Activated CD8-positive, alpha-beta memory T cell treated with anti-CD3 and anti-CD28 coated beads, Interleukin-2, amount 50 U/mL, for 24 hours (primary cell): ENCODE results near the gene CFAP299.
"Not testable (repeated sequence)": the region's sequence is repeated elsewhere in the genome, so short reads cannot be mapped to it uniquely, and the experiment has no call there.

Experiments
- DNase-seq: peaks from one replicate; pipeline ENCODE4 v3.0.0-alpha.2; 2020; ENCODE audit errors: extremely low read depth

Gene CFAP299

GRCh38 chr4:80717204-80717603 is 381.7 kb downstream of the CFAP299 start:
- no peak for DNase-seq

GRCh38 chr4:80726471-80726870 is 390.9 kb downstream of the CFAP299 start:
- DNase-seq, result no peak

GRCh38 chr4:80730158-80730557 is 394.6 kb downstream of the CFAP299 start:
- DNase-seq, result no peak

- DNase-seq, result no peak
These were observed 395.9 kb downstream of the CFAP299 start for GRCh38 chr4:80731436-80731835.

- DNase-seq, result no peak
These were observed 396.5 kb downstream of the CFAP299 start for GRCh38 chr4:80732010-80732409.

GRCh38 chr4:80740375-80740774 is 404.8 kb downstream of the CFAP299 start:
- no peak for DNase-seq

GRCh38 chr4:80749558-80749957 is 414.0 kb downstream of the CFAP299 start:
- not testable (repeated sequence) for DNase-seq

GRCh38 chr4:80751200-80751599 is 415.7 kb downstream of the CFAP299 start:
- no peak for DNase-seq

- no peak for DNase-seq
These were observed 432.4 kb downstream of the CFAP299 start for GRCh38 chr4:80767944-80768343.

- DNase-seq, result no peak
These were observed 440.6 kb downstream of the CFAP299 start for GRCh38 chr4:80776168-80776567.

GRCh38 chr4:80781431-80781830 is 445.9 kb downstream of the CFAP299 start:
- DNase-seq, result no peak

- no peak for DNase-seq
These were observed 451.8 kb downstream of the CFAP299 start for GRCh38 chr4:80787306-80787705.

GRCh38 chr4:80788798-80789197 is 453.3 kb downstream of the CFAP299 start:
- DNase-seq, result no peak

GRCh38 chr4:80790152-80790551 is 454.6 kb downstream of the CFAP299 start:
- no peak for DNase-seq

- DNase-seq, result not testable (repeated sequence)
These were observed 458.1 kb downstream of the CFAP299 start for GRCh38 chr4:80793660-80794059.

- DNase-seq, result no peak
These were observed 462.6 kb downstream of the CFAP299 start for GRCh38 chr4:80798082-80798481.

- not testable (repeated sequence) for DNase-seq
These were observed 465.2 kb downstream of the CFAP299 start for GRCh38 chr4:80800719-80801118.

GRCh38 chr4:80803337-80803736 is 467.8 kb downstream of the CFAP299 start:
- DNase-seq, result no peak

GRCh38 chr4:80806472-80806871 is 470.9 kb downstream of the CFAP299 start:
- DNase-seq, result no peak

GRCh38 chr4:80809039-80809729 is 473.7 kb downstream of the CFAP299 start:
- no peak for DNase-seq

GRCh38 chr4:80811406-80811805 is 475.9 kb downstream of the CFAP299 start:
- DNase-seq, result no peak

GRCh38 chr4:80812145-80812544 is 476.6 kb downstream of the CFAP299 start:
- DNase-seq, result no peak

- no peak for DNase-seq
These were observed 478.7 kb downstream of the CFAP299 start for GRCh38 chr4:80814266-80814665.
